GM12878 (cell line): ENCODE data around the gene SLC9A3. TPM values are rescaled to one million over a fixed set of nuclear protein-coding genes. Genes with fewer than 3 reads are reported as not detected.

Experiments
- ATAC-seq: fragments of 200-7000 bp; cut with Tn5 transposase; 3 replicates; pipeline ENCODE4 v1.9.1; 2020; ENCODE audit warnings: mild to moderate bottlenecking, moderate library complexity
- BruUV-seq: library from RNA; stranded (reverse); fragments of 400-500 nt; replicated peaks from 2 replicates; lab custom pipeline; 2021; lab: Mats Ljungman, UMichigan
- CTCF ChIA-PET: fragments of 300-600 bp; sonication (Branson Sonifier 250); formaldehyde crosslinking; extraction: SDS; loops from one replicate; lab custom pipeline; 2021; ENCODE audit warnings: inconsistent platforms; lab: Yijun Ruan, JAX
- POLR2A ChIA-PET: fragments of 350-600 bp; formaldehyde crosslinking; extraction: SDS; loops from one replicate; lab custom pipeline; 2021; ENCODE audit warnings: inconsistent platforms; lab: Charles Lee
- RAD21 ChIA-PET: fragments of 300-600 bp; sonication (Branson Sonifier 250); formaldehyde crosslinking; loops from one replicate; lab custom pipeline; 2023; ENCODE audit warnings: antibody characterized with exemption; ENCODE audit not compliant: unreplicated experiment; lab: Charles Lee
- SMC1A ChIA-PET: fragments of 300-600 bp; sonication (Branson Sonifier 250); formaldehyde crosslinking; loops from one replicate; lab custom pipeline; 2023; ENCODE audit not compliant: unreplicated experiment, uncharacterized antibody; lab: Charles Lee
- DNase-seq: peaks from one replicate; pipeline ENCODE4 v3.0.0-alpha.2; 2011; ENCODE audit warnings: low read depth, low spot score
- FAIRE-seq: peaks from 3 replicates; lab custom pipeline; 2011; peaks lifted over from hg19 to GRCh38; lab: Jason Lieb, UNC
- H2AFZ ChIP-seq: 2 replicates; pipeline ENCODE4 v1.6.0; 2011; ENCODE audit warnings: low read depth, low read length, control low read depth; ENCODE audit not compliant: control insufficient read depth
- H3K27ac ChIP-seq: 2 replicates; pipeline ENCODE4 v1.5.1; 2011; ENCODE audit warnings: control low read depth; ENCODE audit not compliant: control insufficient read depth, insufficient read depth
- H3K27me3 ChIP-seq, 2 experiments: replicated peaks in 1 of 2; 2 replicates each; pipeline versions ENCODE4 v1.6.0 to v1.6.1; 2011; ENCODE audit warnings: low read length in 1 of 2; ENCODE audit not compliant: control insufficient read depth in 2 of 2, insufficient read depth in 2 of 2
- H3K36me3 ChIP-seq, 2 experiments: 2 replicates each; pipeline ENCODE4 v1.5.1; 2011; ENCODE audit warnings: low read length in 1 of 2; ENCODE audit not compliant: control insufficient read depth in 2 of 2, insufficient read depth in 2 of 2
- H3K4me1 ChIP-seq: 2 replicates; pipeline ENCODE4 v1.6.1; 2011; ENCODE audit warnings: mild to moderate bottlenecking, low read length, moderate library complexity, mixed read lengths; ENCODE audit not compliant: control insufficient read depth, insufficient read depth
- H3K4me2 ChIP-seq: 2 replicates; pipeline ENCODE4 v1.6.0; 2011; ENCODE audit warnings: control low read depth; ENCODE audit not compliant: control insufficient read depth, insufficient read depth
- H3K4me3 ChIP-seq: fragments of 200-600 bp; sonication (generic); 2 replicates; pipeline ENCODE4 v1.5.1; 2016
- H3K79me2 ChIP-seq: 2 replicates; pipeline ENCODE4 v1.6.0; 2011; ENCODE audit warnings: low read length; ENCODE audit not compliant: control insufficient read depth, insufficient read depth
- H3K9ac ChIP-seq: 2 replicates; pipeline ENCODE4 v1.8.0; 2011; ENCODE audit warnings: low read length, control low read depth, mixed read lengths; ENCODE audit not compliant: control insufficient read depth, insufficient read depth
- H3K9me3 ChIP-seq: replicated peaks from 3 replicates; pipeline ENCODE4 v1.5.1; 2011; ENCODE audit warnings: mild to moderate bottlenecking, low read length; ENCODE audit not compliant: control insufficient read depth, insufficient read depth
- H4K20me1 ChIP-seq: 2 replicates; pipeline ENCODE4 v1.6.0; 2011; ENCODE audit not compliant: control insufficient read depth, insufficient read depth
- ATF7 ChIP-seq: fragments of 450-650 bp; IDR thresholded peaks from 2 replicates; pipeline ENCODE4 v1.6.1; 2016; ENCODE audit warnings: low read depth, mild to moderate bottlenecking
- DPF2 ChIP-seq: fragments of 450-650 bp; IDR thresholded peaks from 2 replicates; pipeline ENCODE4 v1.6.1; 2017; ENCODE audit warnings: mild to moderate bottlenecking
- FOS ChIP-seq: IDR thresholded peaks from 3 replicates; pipeline ENCODE4 v1.6.1; 2011; ENCODE audit warnings: borderline replicate concordance; ENCODE audit not compliant: insufficient read length; ENCODE audit errors: extremely low read depth
- HCFC1 ChIP-seq: fragments of 150-350 bp; IDR thresholded peaks from 2 replicates; pipeline ENCODE4 v1.6.1; 2014; ENCODE audit warnings: low read length
- IRF3 ChIP-seq: fragments of 450-650 bp; IDR thresholded peaks from 2 replicates; pipeline ENCODE4 v1.6.1; 2014; ENCODE audit warnings: mild to moderate bottlenecking
- NR2C1 ChIP-seq: fragments of 450-650 bp; IDR thresholded peaks from 2 replicates; pipeline ENCODE4 v1.6.1; 2017; ENCODE audit warnings: antibody characterized with exemption, mild to moderate bottlenecking, moderate library complexity
- POU2F2 ChIP-seq: IDR thresholded peaks from 3 replicates; pipeline ENCODE4 v1.6.1; 2011; ENCODE audit warnings: low read depth, mild to moderate bottlenecking, low read length, borderline replicate concordance
- RAD51 ChIP-seq: fragments of 450-650 bp; IDR thresholded peaks from 2 replicates; pipeline ENCODE4 v1.6.1; 2016; ENCODE audit warnings: moderate library complexity, mild to moderate bottlenecking, inconsistent platforms
- RB1 ChIP-seq: fragments of 450-650 bp; formaldehyde crosslinking; IDR thresholded peaks from 2 replicates; pipeline ENCODE4 v1.6.1; 2017; ENCODE audit warnings: mild to moderate bottlenecking, borderline replicate concordance
- RCOR1 ChIP-seq: conservative IDR thresholded peaks from 2 replicates; pipeline ENCODE4 v1.6.1; 2012; ENCODE audit warnings: low read depth, low read length, improper control_type of control experiment
- RUNX3 ChIP-seq: IDR thresholded peaks from 2 replicates; pipeline ENCODE4 v1.6.1; 2012; ENCODE audit warnings: low read length, inconsistent platforms
- SPI1 ChIP-seq: IDR thresholded peaks from 2 replicates; pipeline ENCODE4 v1.6.1; 2011; ENCODE audit warnings: low read depth, mild to moderate bottlenecking, low read length, moderate library complexity, borderline replicate concordance; ENCODE audit not compliant: insufficient read depth
- SRF ChIP-seq, 2 experiments: IDR thresholded peaks; 2 replicates each; pipeline ENCODE4 v1.6.1; 2011; ENCODE audit warnings: low read depth in 2 of 2, low read length in 2 of 2, mild to moderate bottlenecking in 1 of 2, moderate library complexity in 1 of 2
- WGBS: methylation state at CpG from one replicate; pipeline ENCODE4 v1.1.6; 2016; ENCODE audit warnings: low lambda C conversion rate; ENCODE audit not compliant: insufficient replicate concordance, insufficient coverage; ENCODE audit errors: missing lambda C conversion rate; 5-methylcytosine and 5-hydroxymethylcytosine counted together
- in situ Hi-C: fragments of 300-500 bp; cut with MboI; formaldehyde crosslinking; loops from 9 replicates; pipeline ENCODE4 v1.14.3; 2018; ENCODE audit warnings: mixed read lengths
- intact Hi-C: fragments of 100-400 bp; cut with micrococcal nuclease; formaldehyde crosslinking; loops from one replicate; pipeline ENCODE4 v1.14.2; 2022; ENCODE audit not compliant: unreplicated experiment
- polyA plus RNA-seq, 11 experiments: library from polyadenylated mRNA; depleted of rRNA in 4 of 11; unstranded in 6 of 11; stranded (reverse) in 5 of 11; fragments of >200 nt; fragmentation: Nextera tagmentation in 4 of 11; fragmentation: Illumina TruSeq in 1 of 11; extraction: Ambion mirVana in 4 of 11; extraction: Trizol in 1 of 11; gene quantifications; 1 replicate in 1 of 11; 2 replicates in 10 of 11; pipeline versions ENCODE4 v1.2.1 to v1.2.3, GENCODE V29; 2011 to 2016; ENCODE audit warnings: inconsistent platforms in 2 of 11, missing spikeins in 2 of 11, low read depth in 1 of 11
- total RNA-seq, 4 experiments: library from RNA; depleted of rRNA in 3 of 4; stranded (reverse); fragments of >200 nt in 3 of 4; fragmentation: Illumina TruSeq in 1 of 4; extraction: Trizol in 1 of 4; gene quantifications; 2 replicates each; pipeline versions ENCODE4 v1.2.1 to v1.2.3, GENCODE V29; 2013 to 2021

SLC9A3 gene
- total and polyA plus RNA-seq, 10 of the 15 experiments (the other 5 are each of a cell fraction or from before 2014, with no cell fraction given): 0.04 to 5.2 (median 2.3) TPM; not detected in 1

DNA sequence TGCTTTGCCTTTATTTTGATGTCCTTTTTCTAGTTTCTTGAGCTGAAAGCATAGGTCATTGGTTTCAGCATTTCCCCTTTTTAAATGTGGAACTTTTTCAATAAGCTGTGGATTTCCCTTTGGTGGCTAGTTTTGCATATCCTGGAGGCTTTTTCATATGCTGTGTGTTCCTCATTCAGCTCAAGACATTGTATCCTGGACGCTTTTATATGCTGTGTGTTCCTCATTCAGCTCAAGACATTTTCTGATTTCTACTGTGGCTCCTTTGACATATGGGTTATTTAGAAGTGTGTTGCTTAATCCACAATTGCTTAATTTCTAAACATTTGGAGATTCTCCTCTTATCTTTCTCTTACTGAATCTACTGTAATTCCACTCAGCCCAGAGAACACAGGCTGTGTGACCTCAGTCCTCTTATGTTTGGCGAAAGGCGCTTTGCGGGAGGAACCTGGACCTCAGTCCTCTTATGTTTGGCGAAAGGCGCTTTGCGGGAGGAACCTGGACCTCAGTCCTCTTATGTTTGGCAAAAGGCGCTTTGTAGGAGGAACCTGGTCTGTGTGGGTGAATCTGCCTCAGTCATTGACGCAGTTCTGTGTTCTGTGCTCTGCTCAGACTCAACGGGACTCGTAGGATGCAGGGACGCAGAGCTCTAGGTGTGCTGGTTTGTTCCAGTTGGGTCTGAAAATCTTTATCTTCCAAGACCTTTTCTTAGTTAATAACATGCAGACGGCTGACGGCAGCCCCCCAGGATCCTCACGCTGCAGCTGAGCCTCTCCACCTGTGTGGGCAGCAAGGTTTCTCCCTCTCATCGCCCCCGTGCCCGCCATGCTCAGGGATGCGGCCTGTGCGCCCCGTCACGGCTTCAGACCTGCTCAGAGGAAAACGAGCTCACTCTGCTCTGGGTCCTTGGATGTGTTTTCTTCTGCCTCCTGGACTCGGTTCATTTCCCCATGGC, 6.0 kb upstream of the SLC9A3 start:
- H3K79me2 ChIP-seq: no peaks in the 10 kb centered on the region
- H3K36me3 ChIP-seq: no peaks in the 10 kb centered on the region
- 12% methylated on average over 23 of the region's 24 CpGs for WGBS
- BruUV-seq: no TSS peak
- H3K9ac ChIP-seq: no peak overlapping the region
- ATAC-seq: peak; percentile 57
- ChIA-PET RAD21 (interaction anchor here (1.2 to 1.8 kb wide), 2 partner anchors 13 to 15 kb away, joined by 4 read pairs; no protein-coding TSS in a partner anchor), POLR2A (no interaction called here), SMC1A (interaction anchor here (0.9 kb wide), 2 partner anchors 14 to 214 kb away, joined by 3 read pairs; no protein-coding TSS in a partner anchor), CTCF (interaction anchor here (0.8 to 1.1 kb wide), 4 partner anchors 42 to 246 kb away, joined by 3 to 5 read pairs (median 3); no protein-coding TSS in a partner anchor)
- H3K4me1 ChIP-seq: peaks cover 23% of the 10 kb centered on the region
- H3K4me2 ChIP-seq: peak overlapping the region; percentile 53
- no peaks in the 10 kb centered on the region for H3K9me3 ChIP-seq
- H3K4me3 ChIP-seq: no peak overlapping the region; the same call in 1 of the 2 replicates
- H3K27me3 ChIP-seq: peaks cover 5 to 22% of the 10 kb centered on the region in 2 experiments
- in situ Hi-C loops (no loop called here), intact Hi-C loops (no loop called here)
- H2AFZ ChIP-seq: no peak overlapping the region
- FAIRE-seq: peak; percentile 90
- peaks cover 2% of the 10 kb centered on the region; the same call in 1 of the 2 replicates for H4K20me1 ChIP-seq
- DNase-seq: peak; percentile 15
- TF ChIP-seq RB1 (no peak), ATF7 (no peak), FOS (no peak), POU2F2 (peak; percentile 80; the same call in 1 of the 3 replicates), DPF2 (no peak), RCOR1 (no peak), SRF (IDR thresholded peaks at IDR 0.05; ENCODE audit: low read depth in 2 of 2, low read length in 2 of 2) (no peak), IRF3 (no peak), HCFC1 (no peak), SPI1 (peak; percentile 79), RUNX3 (peak; percentile 60), NR2C1 (no peak), RAD51 (no peak)
- TF ChIP-seq, all 136 proteins: peak for 3
- H3K27ac ChIP-seq: no peak overlapping the region
